ENCODE data around the gene ATP1B2. TPM values are rescaled to one million over a fixed set of nuclear protein-coding genes. Genes with fewer than 3 reads are reported as not detected.

The ATP1B2 gene
- polyA plus RNA-seq, 1 of the 3 experiments (the other 2 are of a cell fraction) = 0.05 TPM

GRCh38 chr17:7644775-7645174 lies 6.0 kb upstream of the ATP1B2 start:
- TF ChIP-seq RXRA (IDR thresholded peaks at IDR 0.05; ENCODE audit: borderline replicate concordance, low read depth) (no peak), NFIC (IDR thresholded peaks at IDR 0.05; ENCODE audit: borderline replicate concordance) (no peak), IRF3 (IDR thresholded peaks at IDR 0.05; ENCODE audit: low read depth, low read length) (no peak), MXI1 (IDR thresholded peaks at IDR 0.05; ENCODE audit: low read depth, low read length) (no peak)
- no peaks in the 10 kb centered on the region for H3K9me2 ChIP-seq
- no peak overlapping the region for H3K4me2 ChIP-seq
- no peak for DNase-seq
- POLR2A ChIA-PET = no interaction called here
- CTCF ChIA-PET = no interaction called here
- H3K27me3 ChIP-seq (ENCODE audit: insufficient read depth) = no peaks in the 10 kb centered on the region
- no peak overlapping the region for H3K4me3 ChIP-seq (ENCODE audit: low read depth in 2 of 2, low read length in 1 of 2)
- H3K4me1 ChIP-seq (ENCODE audit: control insufficient read depth in 1 of 2, insufficient read depth in 2 of 2, low read depth in 1 of 2, low read length in 1 of 2) = no peaks in the 10 kb centered on the region
- H3K36me3 ChIP-seq (replicated peaks in 1 of 2; ENCODE audit: control insufficient read depth in 1 of 2, insufficient read depth in 2 of 2, low read length in 1 of 2) = no peaks in the 10 kb centered on the region
- no peak overlapping the region for H2AFZ ChIP-seq (ENCODE audit: low read depth)
- H3K9me3 ChIP-seq = no peaks in the 10 kb centered on the region
- H4K20me1 ChIP-seq (ENCODE audit: insufficient read depth) = no peaks in the 10 kb centered on the region
- H3K79me2 ChIP-seq (ENCODE audit: insufficient read depth) = no peaks in the 10 kb centered on the region
- H3F3A ChIP-seq (replicated peaks; ENCODE audit: insufficient read depth) = no peaks in the 10 kb centered on the region
- H3K9ac ChIP-seq = no peak overlapping the region
- no peak overlapping the region for H3K27ac ChIP-seq (ENCODE audit: low read depth in 2 of 2, low read length in 1 of 2)
- WGBS (ENCODE audit: low lambda C conversion rate) = 86% methylated on average over 4 of the region's 4 CpGs

- H3K9ac ChIP-seq = no peak overlapping the region
- H3K36me3 ChIP-seq (replicated peaks in 1 of 2; ENCODE audit: control insufficient read depth in 1 of 2, insufficient read depth in 2 of 2, low read length in 1 of 2) = no peaks in the 10 kb centered on the region
- H2AFZ ChIP-seq (ENCODE audit: low read depth) = no peak overlapping the region
- no peaks in the 10 kb centered on the region for H3K9me2 ChIP-seq
- H3K4me3 ChIP-seq (ENCODE audit: low read depth in 2 of 2, low read length in 1 of 2) = no peak overlapping the region
- H3K4me1 ChIP-seq (ENCODE audit: control insufficient read depth in 1 of 2, insufficient read depth in 2 of 2, low read depth in 1 of 2, low read length in 1 of 2) = peaks cover 0 to 7% of the 10 kb centered on the region in 2 experiments; a peak in 1 of 4 replicates
- no peaks in the 10 kb centered on the region for H3F3A ChIP-seq (replicated peaks; ENCODE audit: insufficient read depth)
- DNase-seq = no peak
- 60% methylated on average over 9 of the region's 9 CpGs for WGBS (ENCODE audit: low lambda C conversion rate)
- H3K4me2 ChIP-seq = no peak overlapping the region
- no peaks in the 10 kb centered on the region for H4K20me1 ChIP-seq (ENCODE audit: insufficient read depth)
- CTCF ChIA-PET = interaction anchor here (1.5 to 2.6 kb wide), 2 partner anchors 15 to 41 kb away, joined by 4 to 9 read pairs; partner anchors contain the start of gene TP53
- no peaks in the 10 kb centered on the region for H3K9me3 ChIP-seq
- no peaks in the 10 kb centered on the region for H3K79me2 ChIP-seq (ENCODE audit: insufficient read depth)
- H3K27me3 ChIP-seq (ENCODE audit: insufficient read depth) = peaks cover 12% of the 10 kb centered on the region
- no peak for TF ChIP-seq IRF3 (IDR thresholded peaks at IDR 0.05; ENCODE audit: low read depth, low read length)
- POLR2A ChIA-PET = no interaction called here
- no peak overlapping the region for H3K27ac ChIP-seq (ENCODE audit: low read depth in 2 of 2, low read length in 1 of 2)
These were observed 4.3 kb upstream of the ATP1B2 start for GRCh38 chr17:7646457-7646856.

- H3K9me2 ChIP-seq = no peaks in the 10 kb centered on the region
- H3K27ac ChIP-seq (ENCODE audit: low read depth in 2 of 2, low read length in 1 of 2) = no peak overlapping the region
- no peaks in the 10 kb centered on the region for H4K20me1 ChIP-seq (ENCODE audit: insufficient read depth)
- WGBS (ENCODE audit: low lambda C conversion rate) = 63% methylated on average over 4 of the region's 4 CpGs
- peaks cover 0 to 7% of the 10 kb centered on the region in 2 experiments; a peak in 1 of 4 replicates for H3K4me1 ChIP-seq (ENCODE audit: control insufficient read depth in 1 of 2, insufficient read depth in 2 of 2, low read depth in 1 of 2, low read length in 1 of 2)
- DNase-seq = no peak
- no peak overlapping the region for H3K9ac ChIP-seq
- H3K79me2 ChIP-seq (ENCODE audit: insufficient read depth) = no peaks in the 10 kb centered on the region
- TF ChIP-seq CHD2 (IDR thresholded peaks at IDR 0.05; ENCODE audit: low read length, partially characterized antibody) = no peak
- TF ChIP-seq CTCF (IDR thresholded peaks at IDR 0.05) = no peak
- TF ChIP-seq MAX (IDR thresholded peaks at IDR 0.05; ENCODE audit: low read depth) = no peak
- no peak for TF ChIP-seq TCF12 (IDR thresholded peaks at IDR 0.05)
- TF ChIP-seq FOXM1 (IDR thresholded peaks at IDR 0.05; ENCODE audit: low read depth) = no peak
- TF ChIP-seq EZH2phosphoT487 (IDR thresholded peaks at IDR 0.05; ENCODE audit: borderline replicate concordance, low read depth) = no peak
- TF ChIP-seq NRF1 (IDR thresholded peaks at IDR 0.05; ENCODE audit: low read depth, low read length) = no peak
- TF ChIP-seq YY1 (IDR thresholded peaks at IDR 0.05; ENCODE audit: low read depth) = no peak
- TF ChIP-seq ZBTB33 (IDR thresholded peaks at IDR 0.05; ENCODE audit: borderline replicate concordance, low read depth) = no peak
- no peak for TF ChIP-seq NFIC (IDR thresholded peaks at IDR 0.05; ENCODE audit: borderline replicate concordance)
- TF ChIP-seq RAD21 (IDR thresholded peaks at IDR 0.05; ENCODE audit: low read length) = no peak
- CTCF ChIA-PET = interaction anchor here (1.5 to 2.6 kb wide), 2 partner anchors 15 to 40 kb away, joined by 4 to 9 read pairs; partner anchors contain the start of gene TP53
- no peaks in the 10 kb centered on the region for H3F3A ChIP-seq (replicated peaks; ENCODE audit: insufficient read depth)
- peaks cover 18% of the 10 kb centered on the region for H3K27me3 ChIP-seq (ENCODE audit: insufficient read depth)
- no peak overlapping the region for H2AFZ ChIP-seq (ENCODE audit: low read depth)
- POLR2A ChIA-PET = no interaction called here
- no peaks in the 10 kb centered on the region for H3K9me3 ChIP-seq
- no peak overlapping the region for H3K4me3 ChIP-seq (ENCODE audit: low read depth in 2 of 2, low read length in 1 of 2)
- no peak overlapping the region for H3K4me2 ChIP-seq
- no peaks in the 10 kb centered on the region for H3K36me3 ChIP-seq (replicated peaks in 1 of 2; ENCODE audit: control insufficient read depth in 1 of 2, insufficient read depth in 2 of 2, low read length in 1 of 2)
These were observed 3.7 kb upstream of the ATP1B2 start for GRCh38 chr17:7647018-7647417.
